ENCODE data around the gene VAT1L. TPM values are rescaled to one million over a fixed set of nuclear protein-coding genes. Genes with fewer than 3 reads are reported as not detected.

Gene VAT1L
- total RNA-seq, 2 donors from 2014 or later: 0.05 to 4.4 TPM

GRCh38 chr16:77963185-77964044 is 175.1 kb downstream of the VAT1L start:
- Histone ChIP-seq H3K27ac (no peak overlapping the region), H3K9me3 (no peaks in the 10 kb centered on the region), H3K27me3 (replicated peaks; ENCODE audit: insufficient read depth) (no peaks in the 10 kb centered on the region), H3K36me3 (no peaks in the 10 kb centered on the region), H3K4me3 (no peak overlapping the region), H3K4me1 (replicated peaks) (no peaks in the 10 kb centered on the region)
- no peak for TF ChIP-seq POLR2AphosphoS5 (IDR thresholded peaks at IDR 0.05)
- TF ChIP-seq CTCF (IDR thresholded peaks at IDR 0.05): no peak
- no peak for TF ChIP-seq POLR2A (IDR thresholded peaks at IDR 0.05)
- WGBS: 41% methylated on average over 16 of the region's 16 CpGs
- DNase-seq (ENCODE audit: low spot score): no peak
- intact Hi-C loops (cut with DNase I): no loop called here

DNA sequence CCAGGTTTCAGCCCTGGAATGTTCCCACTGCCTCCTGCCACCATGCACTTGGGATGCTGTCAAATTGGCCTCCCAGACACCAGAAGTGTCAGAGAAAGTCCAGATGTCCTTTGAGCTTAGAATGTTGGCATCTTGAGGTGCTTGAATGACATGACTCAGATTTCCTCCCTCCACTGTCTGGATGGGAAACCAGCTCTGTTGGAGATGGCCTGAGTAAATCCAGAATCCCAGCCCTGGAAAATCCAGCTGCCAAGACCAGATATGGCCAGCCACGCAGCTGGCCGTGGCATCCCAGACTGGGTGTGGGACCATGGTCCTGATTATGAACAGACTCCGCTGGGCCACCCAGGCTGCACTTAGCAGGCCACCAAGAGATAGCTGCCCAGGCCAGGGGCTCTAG is 177.0 kb downstream of the VAT1L start:
- H3K27ac ChIP-seq: no peak overlapping the region
- H3K27me3 ChIP-seq (replicated peaks; ENCODE audit: insufficient read depth): no peaks in the 10 kb centered on the region
- H3K9me3 ChIP-seq: no peaks in the 10 kb centered on the region
- H3K36me3 ChIP-seq: no peaks in the 10 kb centered on the region
- WGBS: 77% methylated on average over 3 of the region's 3 CpGs
- intact Hi-C loops (cut with DNase I): no loop called here
- no peaks in the 10 kb centered on the region for H3K4me1 ChIP-seq (replicated peaks)
- TF ChIP-seq CTCF (IDR thresholded peaks at IDR 0.05) (no peak), POLR2AphosphoS5 (IDR thresholded peaks at IDR 0.05) (no peak), POLR2A (IDR thresholded peaks at IDR 0.05) (no peak)
- no peak for DNase-seq (ENCODE audit: low spot score)
- H3K4me3 ChIP-seq: no peak overlapping the region

DNA sequence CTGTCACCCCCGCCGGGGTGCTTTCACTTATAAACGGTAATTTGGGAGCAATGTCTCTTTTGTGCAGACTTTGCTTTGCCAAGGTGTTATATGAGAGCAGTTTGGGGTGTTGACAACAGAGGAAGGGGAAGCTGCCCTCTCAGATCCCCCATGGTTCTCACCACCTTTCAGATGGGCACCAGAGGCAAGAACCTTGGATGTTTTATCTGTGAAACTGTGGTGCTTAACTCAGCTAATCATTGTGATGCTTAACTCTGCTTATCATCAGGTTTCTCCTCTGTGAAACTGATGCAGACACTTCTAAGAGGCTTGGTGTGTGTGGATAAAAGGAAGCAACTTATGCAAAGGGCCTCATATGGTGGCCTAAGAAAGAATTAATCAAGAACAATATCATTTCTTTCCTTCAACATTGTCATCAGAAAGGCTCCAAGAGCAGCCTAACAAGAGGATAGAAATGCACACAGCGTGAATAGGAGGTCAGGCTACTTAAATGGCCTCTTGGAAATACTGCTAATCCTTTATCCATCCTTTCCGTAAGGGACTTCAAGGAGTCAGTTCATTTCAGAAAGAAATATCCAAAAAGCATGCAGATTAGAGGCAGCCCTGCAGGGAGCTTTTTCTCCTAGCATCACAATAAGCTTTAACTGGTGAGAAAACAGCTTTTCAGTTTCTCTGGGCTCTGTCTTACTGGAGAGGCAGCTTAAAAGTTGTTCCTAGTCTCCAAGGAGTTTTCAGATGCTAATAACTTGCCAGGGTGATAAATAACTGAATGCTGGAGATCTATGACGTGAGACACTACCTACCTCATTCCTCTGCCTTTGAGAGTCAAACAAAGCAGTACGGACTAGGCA is 178.9 kb downstream of the VAT1L start:
- H3K4me3 ChIP-seq: no peak overlapping the region
- intact Hi-C loops (cut with DNase I): no loop called here
- no peak for TF ChIP-seq POLR2A (IDR thresholded peaks at IDR 0.05)
- TF ChIP-seq CTCF (IDR thresholded peaks at IDR 0.05): no peak
- TF ChIP-seq POLR2AphosphoS5 (IDR thresholded peaks at IDR 0.05): no peak
- H3K27me3 ChIP-seq (replicated peaks; ENCODE audit: insufficient read depth): no peaks in the 10 kb centered on the region
- H3K36me3 ChIP-seq: no peaks in the 10 kb centered on the region
- no peaks in the 10 kb centered on the region for H3K4me1 ChIP-seq (replicated peaks)
- WGBS: 50% methylated on average over 7 of the region's 7 CpGs
- H3K27ac ChIP-seq: no peak overlapping the region
- no peak for DNase-seq (ENCODE audit: low spot score)
- no peaks in the 10 kb centered on the region for H3K9me3 ChIP-seq

DNA sequence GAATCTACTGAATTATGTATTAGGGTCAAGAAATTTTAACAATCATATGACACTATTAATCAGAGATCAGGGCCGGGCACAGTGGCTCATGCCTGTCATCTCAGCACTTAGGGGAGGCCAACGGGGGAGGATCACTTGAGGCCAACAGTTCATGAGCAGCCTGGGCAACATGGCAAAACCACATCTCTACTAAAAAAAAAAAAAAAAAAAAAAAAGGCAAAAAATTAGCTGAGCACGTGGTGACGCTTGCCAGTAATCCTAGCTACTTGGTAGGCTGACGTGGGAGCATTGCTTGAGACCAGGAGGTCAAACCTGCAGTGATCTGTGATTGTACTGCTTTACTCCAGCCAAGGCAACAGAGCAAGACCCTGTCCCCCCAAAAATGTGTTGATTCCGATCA is 181.5 kb downstream of the VAT1L start:
- Histone ChIP-seq H3K4me3 (no peak overlapping the region), H3K27ac (no peak overlapping the region), H3K27me3 (replicated peaks; ENCODE audit: insufficient read depth) (no peaks in the 10 kb centered on the region), H3K36me3 (no peaks in the 10 kb centered on the region), H3K4me1 (replicated peaks) (no peaks in the 10 kb centered on the region), H3K9me3 (no peaks in the 10 kb centered on the region)
- WGBS: 80% methylated on average over 6 of the region's 6 CpGs
- no peak for TF ChIP-seq POLR2A (IDR thresholded peaks at IDR 0.05)
- no peak for TF ChIP-seq POLR2AphosphoS5 (IDR thresholded peaks at IDR 0.05)
- TF ChIP-seq CTCF (IDR thresholded peaks at IDR 0.05): no peak
- intact Hi-C loops (cut with DNase I): no loop called here
- no peak for DNase-seq (ENCODE audit: low spot score)

Measured in prostate gland (tissue), 2 donors.